Caco-2 (cell line): Measurements from ENCODE around the gene RPS6KA6. TPM values are rescaled to one million over a fixed set of nuclear protein-coding genes. Genes with fewer than 3 reads are reported as not detected.

Experiments used
- BruUV-seq: library from RNA; stranded (reverse); fragments of 400-500 nt; replicated peaks from 2 replicates; lab custom pipeline; 2021; lab: Mats Ljungman, UMichigan
- CTCF ChIA-PET: fragments of 300-600 bp; sonication (Branson Sonifier 250); formaldehyde crosslinking; loops from one replicate; lab custom pipeline; 2022; ENCODE audit warnings: antibody characterized with exemption; lab: Charles Lee
- POLR2A ChIA-PET: fragments of 300-600 bp; sonication (Branson Sonifier 250); formaldehyde crosslinking; loops from one replicate; lab custom pipeline; 2022; ENCODE audit warnings: antibody characterized with exemption; lab: Charles Lee
- DNase-seq, 2 experiments: peaks; one replicate each; pipeline versions ENCODE4 v3.0.0 to v3.0.0-alpha.2; 2020 to 2022
- H3K27me3 ChIP-seq: replicated peaks from 2 replicates; pipeline ENCODE4 v1.6.0; 2011; ENCODE audit warnings: low read length; ENCODE audit not compliant: control insufficient read depth, insufficient read depth
- H3K36me3 ChIP-seq: 2 replicates; pipeline ENCODE4 v1.5.1; 2011; ENCODE audit warnings: low read length; ENCODE audit not compliant: control insufficient read depth, insufficient read depth
- H3K4me1 ChIP-seq: fragments of 250-450 bp; sonication (Bioruptor Pico); 2 replicates; pipeline ENCODE4 v1.5.1; 2020; ENCODE audit warnings: mild to moderate bottlenecking
- H3K4me3 ChIP-seq: 2 replicates; pipeline ENCODE4 v1.5.1; 2011; ENCODE audit warnings: low read depth, mild to moderate bottlenecking, control low read depth, low read length
- H3K9me3 ChIP-seq: fragments of 250-450 bp; sonication (Bioruptor Pico); 2 replicates; pipeline ENCODE4 v1.5.1; 2020; ENCODE audit warnings: mild to moderate bottlenecking, moderate library complexity
- H3K27ac Mint-ChIP-seq: one replicate; pipeline ENCODE4 v1.8.0; 2022; ENCODE audit warnings: mixed read lengths; ENCODE audit not compliant: unreplicated experiment
- H3K27me3 Mint-ChIP-seq: one replicate; pipeline ENCODE4 v1.8.0; 2022; ENCODE audit warnings: mixed read lengths; ENCODE audit not compliant: insufficient read depth, unreplicated experiment
- H3K36me3 Mint-ChIP-seq: one replicate; pipeline ENCODE4 v1.8.0; 2022; ENCODE audit warnings: mild to moderate bottlenecking, mixed read lengths; ENCODE audit not compliant: insufficient read depth, unreplicated experiment
- H3K4me1 Mint-ChIP-seq: one replicate; pipeline ENCODE4 v1.8.0; 2022; ENCODE audit warnings: low read depth, mixed read lengths; ENCODE audit not compliant: unreplicated experiment
- H3K4me3 Mint-ChIP-seq: one replicate; pipeline ENCODE4 v1.8.0; 2022; ENCODE audit warnings: mild to moderate bottlenecking, moderate library complexity, mixed read lengths; ENCODE audit not compliant: unreplicated experiment
- H3K9me3 Mint-ChIP-seq: one replicate; pipeline ENCODE4 v1.8.0; 2022; ENCODE audit warnings: mixed read lengths; ENCODE audit not compliant: unreplicated experiment
- intact Hi-C: fragments of 100-400 bp; cut with micrococcal nuclease; formaldehyde crosslinking; loops from one replicate; pipeline ENCODE4 v1.10.0; 2022; ENCODE audit not compliant: unreplicated experiment
- total RNA-seq: library from RNA; stranded (reverse); gene quantifications from 2 replicates; pipeline ENCODE4 v1.2.3, GENCODE V29; 2022
- TF ChIP-seq, protein P1 (sequence below), 2 experiments: fragments of 200-600 bp in 1 of 2; IDR thresholded peaks; 1 replicate in 1 of 2; 2 replicates in 1 of 2; pipeline versions ENCODE4 v1.5.1 to v1.8.0; 2011 to 2022; ENCODE audit warnings: antibody characterized with exemption in 1 of 2, control low read depth in 1 of 2, inconsistent platforms in 1 of 2, low read depth in 1 of 2, low read length in 1 of 2, mild to moderate bottlenecking in 1 of 2, moderate library complexity in 1 of 2; ENCODE audit not compliant: insufficient read depth in 1 of 2, severe bottlenecking in 1 of 2, unreplicated experiment in 1 of 2

RPS6KA6 gene
- total RNA-seq, 1 experiment from 2014 or later: 9.2 TPM

DNA sequence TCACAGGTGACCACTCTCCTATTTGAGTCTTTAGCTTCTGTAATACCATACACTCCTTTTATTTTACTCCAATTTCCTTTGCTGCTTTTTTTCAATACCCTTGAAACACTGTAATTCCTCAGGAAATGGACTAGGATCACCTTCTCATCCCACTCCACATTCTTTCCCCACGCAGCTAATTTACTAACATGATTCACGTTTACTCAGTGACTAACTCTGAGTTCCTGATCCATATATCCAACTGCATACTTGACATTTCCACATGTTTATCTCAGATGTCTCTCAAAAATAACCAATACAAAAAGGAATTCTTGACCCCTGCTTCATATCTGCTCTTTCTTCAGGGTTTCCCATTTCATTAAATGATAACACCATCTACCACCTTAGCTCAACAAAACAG, 19.9 kb downstream of the RPS6KA6 start:
- no peak for DNase-seq
- POLR2A ChIA-PET: no interaction called here
- TF ChIP-seq, protein P1, sequence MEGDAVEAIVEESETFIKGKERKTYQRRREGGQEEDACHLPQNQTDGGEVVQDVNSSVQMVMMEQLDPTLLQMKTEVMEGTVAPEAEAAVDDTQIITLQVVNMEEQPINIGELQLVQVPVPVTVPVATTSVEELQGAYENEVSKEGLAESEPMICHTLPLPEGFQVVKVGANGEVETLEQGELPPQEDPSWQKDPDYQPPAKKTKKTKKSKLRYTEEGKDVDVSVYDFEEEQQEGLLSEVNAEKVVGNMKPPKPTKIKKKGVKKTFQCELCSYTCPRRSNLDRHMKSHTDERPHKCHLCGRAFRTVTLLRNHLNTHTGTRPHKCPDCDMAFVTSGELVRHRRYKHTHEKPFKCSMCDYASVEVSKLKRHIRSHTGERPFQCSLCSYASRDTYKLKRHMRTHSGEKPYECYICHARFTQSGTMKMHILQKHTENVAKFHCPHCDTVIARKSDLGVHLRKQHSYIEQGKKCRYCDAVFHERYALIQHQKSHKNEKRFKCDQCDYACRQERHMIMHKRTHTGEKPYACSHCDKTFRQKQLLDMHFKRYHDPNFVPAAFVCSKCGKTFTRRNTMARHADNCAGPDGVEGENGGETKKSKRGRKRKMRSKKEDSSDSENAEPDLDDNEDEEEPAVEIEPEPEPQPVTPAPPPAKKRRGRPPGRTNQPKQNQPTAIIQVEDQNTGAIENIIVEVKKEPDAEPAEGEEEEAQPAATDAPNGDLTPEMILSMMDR (IDR thresholded peaks at IDR 0.05; ENCODE audit: insufficient read depth in 1 of 2, low read depth in 1 of 2, low read length in 1 of 2, severe bottlenecking in 1 of 2, unreplicated experiment in 1 of 2): no peak
- Histone ChIP-seq H3K27me3 (no peaks in the 10 kb centered on the region), H3K36me3 (no peaks in the 10 kb centered on the region), H3K4me3 (no peak overlapping the region), H3K9me3 (no peaks in the 10 kb centered on the region), H3K4me1 (no peaks in the 10 kb centered on the region)
- Mint-ChIP-seq H3K27me3 (no peaks in the 10 kb centered on the region), H3K4me3 (no peak overlapping the region), H3K36me3 (peaks cover 5% of the 10 kb centered on the region), H3K27ac (no peak overlapping the region), H3K9me3 (no peaks in the 10 kb centered on the region), H3K4me1 (peaks cover 14% of the 10 kb centered on the region)
- intact Hi-C loops: no loop called here
- CTCF ChIA-PET: no interaction called here
- BruUV-seq: no TSS peak

- H3K4me3 Mint-ChIP-seq: no peak overlapping the region
- intact Hi-C loops: no loop called here
- no peaks in the 10 kb centered on the region for H3K27me3 ChIP-seq
- H3K4me1 Mint-ChIP-seq: peaks cover 14% of the 10 kb centered on the region
- H3K4me3 ChIP-seq: no peak overlapping the region
- ChIA-PET POLR2A (no interaction called here), CTCF (interaction anchor here (0.6 kb wide), 1 partner anchor 231 kb away, joined by 3 read pairs; no protein-coding TSS in a partner anchor)
- H3K27ac Mint-ChIP-seq: no peak overlapping the region
- H3K36me3 ChIP-seq: no peaks in the 10 kb centered on the region
- H3K27me3 Mint-ChIP-seq: no peaks in the 10 kb centered on the region
- no TSS peak for BruUV-seq
- no peak for DNase-seq
- H3K4me1 ChIP-seq: no peaks in the 10 kb centered on the region
- H3K9me3 Mint-ChIP-seq: no peaks in the 10 kb centered on the region
- peaks cover 5% of the 10 kb centered on the region for H3K36me3 Mint-ChIP-seq
- no peaks in the 10 kb centered on the region for H3K9me3 ChIP-seq
- TF ChIP-seq, protein P1 (IDR thresholded peaks at IDR 0.05; ENCODE audit: insufficient read depth in 1 of 2, low read depth in 1 of 2, low read length in 1 of 2, severe bottlenecking in 1 of 2, unreplicated experiment in 1 of 2): no peak
These were observed 22.3 kb downstream of the RPS6KA6 start for GRCh38 chrX:84165711-84166110.

DNA sequence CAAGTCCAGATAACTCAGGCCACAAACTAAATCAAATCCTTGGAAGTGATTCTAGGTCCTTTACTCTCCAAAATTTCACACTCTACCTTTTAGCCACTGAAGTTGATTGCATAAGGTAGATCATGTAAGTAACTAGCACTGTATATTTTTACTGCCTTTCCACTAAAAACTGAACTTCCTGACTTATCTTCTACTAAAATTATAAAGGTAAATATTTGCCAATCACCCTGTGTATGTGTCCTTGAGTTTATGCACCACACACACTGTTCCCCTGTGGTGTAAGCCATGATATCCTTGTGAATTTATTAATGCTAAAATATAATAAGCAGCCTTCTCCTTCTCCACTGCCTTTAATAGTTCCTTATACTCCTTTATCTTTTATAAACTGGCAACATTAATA, 25.6 kb downstream of the RPS6KA6 start:
- H3K27me3 ChIP-seq: no peaks in the 10 kb centered on the region
- H3K9me3 ChIP-seq: no peaks in the 10 kb centered on the region
- BruUV-seq: no TSS peak
- H3K36me3 ChIP-seq: no peaks in the 10 kb centered on the region
- DNase-seq: no peak
- Mint-ChIP-seq H3K36me3 (peaks cover 5% of the 10 kb centered on the region), H3K9me3 (no peaks in the 10 kb centered on the region), H3K4me3 (no peak overlapping the region), H3K27me3 (no peaks in the 10 kb centered on the region), H3K27ac (no peak overlapping the region), H3K4me1 (peaks cover 2% of the 10 kb centered on the region)
- ChIA-PET POLR2A (no interaction called here), CTCF (no interaction called here)
- TF ChIP-seq, protein P1 (IDR thresholded peaks at IDR 0.05; ENCODE audit: insufficient read depth in 1 of 2, low read depth in 1 of 2, low read length in 1 of 2, severe bottlenecking in 1 of 2, unreplicated experiment in 1 of 2): no peak
- intact Hi-C loops: no loop called here
- no peaks in the 10 kb centered on the region for H3K4me1 ChIP-seq
- H3K4me3 ChIP-seq: no peak overlapping the region
